CD4-positive, alpha-beta T cell treated with Interleukin-12 subunit alpha and Interleukin-12 subunit beta, for 1 hour (primary cell): Measurements from ENCODE around the gene KRT39.
"Not testable (repeated sequence)": the region's sequence is repeated elsewhere in the genome, so short reads cannot be mapped to it uniquely, and the experiment has no call there.

Experiments used
- DNase-seq: peaks from one replicate; pipeline ENCODE4 v3.0.0-alpha.2; 2020

Gene KRT39

DNA sequence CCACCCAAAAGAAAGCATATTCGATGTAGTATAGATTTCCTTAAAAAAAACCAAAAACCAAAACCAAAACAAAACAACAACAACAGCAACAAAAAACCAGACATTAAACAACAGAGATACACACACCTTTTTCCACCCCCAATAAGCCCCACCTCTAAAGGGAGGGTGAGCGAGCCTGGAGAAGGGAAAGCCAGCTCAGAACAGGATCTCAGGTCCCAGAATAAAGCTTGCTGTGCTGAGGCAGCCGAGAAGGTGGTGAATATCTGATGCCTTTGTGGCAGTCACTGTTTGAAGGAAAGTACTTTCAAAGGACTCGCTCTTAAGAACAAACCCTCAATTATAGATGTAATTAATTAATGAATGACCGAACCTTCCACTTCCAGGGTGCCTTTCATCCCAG is 29.8 kb downstream of the KRT39 start:
- no peak for DNase-seq

DNA sequence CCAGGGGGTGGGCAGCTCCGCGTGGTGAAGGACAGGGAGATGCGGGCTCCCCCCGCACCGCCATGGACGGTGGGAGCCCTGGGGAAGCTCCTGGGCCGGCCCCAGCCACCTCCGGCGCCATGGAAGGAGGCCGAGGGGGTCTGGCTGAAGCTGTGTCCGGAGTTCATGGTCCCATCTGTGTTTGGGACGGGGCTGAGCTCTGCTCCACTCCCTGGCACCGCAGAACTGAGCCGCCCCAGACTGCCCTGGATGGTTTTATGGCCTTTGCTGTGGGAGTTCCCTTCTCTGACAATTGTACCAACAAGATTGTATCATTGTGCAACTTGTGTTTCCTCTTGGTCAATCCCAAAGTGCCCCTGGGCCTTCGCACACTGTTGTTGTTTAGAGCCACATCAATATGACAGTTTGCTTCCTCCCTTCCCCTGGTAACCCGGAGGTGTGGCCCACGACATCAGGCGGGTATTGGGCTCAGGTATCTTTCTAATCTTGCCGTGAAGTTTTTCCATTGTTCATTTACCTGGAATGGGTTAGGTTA is 30.2 kb downstream of the KRT39 start:
- DNase-seq: no peak

DNA sequence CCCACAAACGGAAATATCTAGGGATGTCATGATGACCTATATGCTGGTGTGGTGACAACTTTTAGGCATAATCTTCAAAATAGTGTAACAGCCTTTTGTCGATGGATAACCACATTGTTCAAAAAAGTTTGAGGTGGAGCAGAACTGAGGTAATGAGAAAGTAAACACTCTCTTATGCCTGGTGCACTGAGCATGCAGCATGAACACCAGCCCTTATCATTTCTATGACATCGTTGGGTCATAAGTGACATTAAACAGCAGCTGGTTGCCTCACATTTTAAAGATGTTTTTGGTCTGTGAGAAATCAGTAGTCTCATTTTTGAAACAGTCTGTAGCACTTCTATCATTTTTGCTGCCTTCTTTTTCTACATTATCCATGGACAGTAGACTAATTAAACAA is 31.1 kb downstream of the KRT39 start:
- no peak for DNase-seq

DNA sequence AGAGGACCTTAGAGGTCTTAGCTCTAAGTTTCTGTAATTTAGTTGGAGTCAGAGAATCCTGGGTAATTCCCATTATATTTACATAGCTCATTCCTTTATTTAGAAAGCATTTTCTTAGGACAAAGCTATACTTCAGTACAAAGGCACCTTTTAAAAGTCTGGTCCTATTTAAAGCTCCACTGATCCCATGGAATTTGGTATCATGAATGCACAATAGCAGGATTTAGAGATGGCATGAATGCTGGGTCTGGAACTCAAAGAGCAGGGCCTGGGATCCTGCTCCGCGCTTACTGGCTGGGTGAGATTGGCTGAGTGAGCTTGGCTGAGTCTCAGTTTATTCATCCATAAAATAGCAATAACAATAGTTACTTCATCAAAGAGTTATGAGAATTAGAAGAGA is 34.1 kb downstream of the KRT39 start:
- no peak for DNase-seq

DNA sequence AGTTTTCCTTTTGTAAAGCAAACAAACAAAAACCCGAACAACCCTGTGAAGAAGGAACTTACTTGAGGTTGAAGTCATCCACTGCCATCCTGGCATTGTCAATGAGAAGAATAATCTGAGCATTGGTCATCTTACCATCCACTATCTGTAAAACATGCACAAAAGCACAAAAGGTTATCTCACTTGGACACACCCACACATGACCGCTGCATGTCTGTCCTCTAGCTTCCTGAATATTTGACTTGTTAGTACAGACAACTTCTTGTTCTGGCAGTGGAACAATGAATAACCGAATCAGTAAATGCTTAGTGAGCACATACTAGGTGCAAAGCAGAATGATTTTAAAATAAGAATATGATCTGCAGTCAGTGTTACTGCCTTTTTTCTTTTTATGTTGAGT is 35.4 kb downstream of the KRT39 start:
- no peak for DNase-seq

DNA sequence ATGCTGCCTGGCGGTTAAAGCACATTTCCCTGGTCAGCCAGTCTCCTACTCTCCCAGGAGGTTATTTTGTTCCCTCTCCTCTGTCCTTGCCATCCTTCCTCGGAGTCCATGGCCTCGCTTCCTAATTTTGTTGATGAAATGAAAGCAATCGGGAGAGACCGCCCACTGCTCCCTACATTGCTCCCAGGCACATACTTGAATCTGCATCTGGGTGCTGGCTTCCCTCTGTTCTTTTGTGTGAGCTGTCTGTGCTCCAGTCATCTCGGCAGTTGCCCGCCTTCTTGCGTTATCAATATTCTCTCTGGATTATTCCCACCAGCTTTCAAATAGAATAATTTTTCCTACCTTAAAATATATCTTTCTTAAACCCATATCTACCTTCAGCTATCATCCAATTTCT is 40.4 kb downstream of the KRT39 start:
- no peak for DNase-seq

DNA sequence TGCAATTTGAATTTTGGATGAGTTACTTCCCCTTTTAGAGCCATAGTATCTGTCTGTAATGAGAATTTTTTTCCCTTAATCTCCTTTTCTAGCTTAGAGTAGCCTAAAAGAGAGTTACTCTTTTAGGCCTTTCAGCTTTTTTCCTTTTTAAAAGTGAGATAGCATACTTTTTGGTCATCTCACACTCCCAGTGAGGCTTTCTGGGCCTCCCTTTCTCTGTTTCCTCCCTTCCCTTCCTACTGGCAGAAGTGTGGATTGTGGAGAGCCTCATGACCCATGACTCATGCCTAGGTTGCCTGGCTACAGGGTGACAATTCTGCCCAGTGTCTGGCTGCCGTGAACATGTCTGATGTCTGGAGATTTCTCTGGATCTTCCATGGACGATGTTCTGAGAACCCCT is 44.5 kb downstream of the KRT39 start:
- DNase-seq: no peak

DNA sequence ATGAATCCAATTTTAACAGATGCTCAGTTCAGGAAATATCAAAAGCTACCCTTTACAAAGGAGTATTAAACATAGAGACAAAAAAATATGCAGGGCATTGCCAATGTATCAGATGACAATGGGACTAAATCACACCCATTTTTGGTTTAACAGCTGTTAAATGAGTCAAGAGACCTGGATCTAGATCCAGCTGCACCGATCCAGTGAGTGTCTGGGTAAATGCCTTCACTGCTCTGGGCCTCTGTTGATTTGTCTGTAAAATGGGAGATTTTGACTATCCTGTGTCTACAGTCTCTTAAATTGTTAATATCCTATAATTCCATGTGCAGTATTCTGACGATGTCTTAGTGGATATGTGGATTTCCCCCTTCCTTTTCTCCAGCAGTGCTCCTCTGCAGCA is 45.7 kb downstream of the KRT39 start:
- DNase-seq: no peak

DNA sequence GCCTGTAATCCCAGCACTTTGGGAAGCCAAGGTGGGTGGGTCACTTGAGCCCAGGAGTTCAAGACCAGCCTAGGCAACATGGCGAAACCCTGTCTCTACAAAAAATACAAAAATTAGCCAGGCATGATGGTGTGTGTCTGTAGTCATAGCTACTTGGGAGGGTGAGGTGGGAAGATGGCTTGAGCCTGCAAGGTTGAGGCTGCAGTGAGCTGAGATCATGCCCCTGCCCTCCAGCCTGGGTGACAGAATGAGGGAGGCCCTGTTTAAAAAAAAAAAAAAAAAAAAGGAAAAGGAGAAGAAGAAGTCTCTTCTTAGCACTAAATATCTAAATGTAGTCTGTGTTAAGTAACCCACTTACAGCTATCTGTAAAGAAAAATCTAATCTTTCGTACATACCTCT is 49.6 kb downstream of the KRT39 start:
- not testable (repeated sequence) for DNase-seq

DNA sequence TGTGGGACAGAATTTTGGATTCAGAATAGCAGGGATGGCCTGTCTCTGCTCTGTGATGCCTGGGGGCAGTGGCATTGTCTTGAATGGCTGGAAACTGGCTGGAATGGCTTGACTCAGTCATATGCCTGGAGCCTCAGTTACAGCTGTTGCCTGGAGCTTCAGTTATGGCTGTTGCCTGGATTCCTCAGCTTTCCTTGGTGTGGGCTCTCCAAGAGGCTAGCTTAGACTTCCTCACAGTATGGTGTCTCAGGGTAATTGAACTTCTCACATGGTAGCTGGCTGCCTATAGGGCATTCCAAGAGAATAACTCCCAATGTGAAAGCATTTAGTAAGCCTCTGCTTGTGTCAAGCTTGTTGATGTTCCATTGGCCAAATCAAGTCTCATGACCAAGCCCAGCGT is 50.4 kb downstream of the KRT39 start:
- DNase-seq: no peak

DNA sequence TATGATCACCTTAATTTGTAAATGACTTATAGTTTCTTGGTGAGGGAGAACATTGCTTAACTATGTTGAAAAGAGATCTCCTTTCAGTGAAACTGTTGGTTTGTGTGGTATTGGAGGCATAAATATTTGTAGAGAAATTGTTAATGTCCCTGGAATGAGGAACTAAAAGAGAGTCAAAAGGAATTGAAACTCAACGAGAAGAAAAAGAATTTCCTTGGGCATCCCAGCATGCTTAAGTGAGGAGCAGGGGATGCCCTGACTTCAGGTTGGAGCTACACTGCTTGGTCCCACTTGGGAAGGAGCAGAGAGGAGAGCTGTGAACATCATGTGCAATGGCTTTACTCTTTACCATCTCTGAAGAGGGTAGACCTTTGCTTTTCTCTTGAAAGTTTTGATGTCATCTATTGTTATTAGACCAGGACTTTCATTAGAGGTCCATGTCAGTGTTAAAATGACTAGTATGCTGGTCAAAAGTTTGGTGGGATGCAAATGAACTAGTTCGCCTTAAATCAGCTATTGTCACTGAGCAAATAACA is 51.0 kb downstream of the KRT39 start:
- DNase-seq: no peak

DNA sequence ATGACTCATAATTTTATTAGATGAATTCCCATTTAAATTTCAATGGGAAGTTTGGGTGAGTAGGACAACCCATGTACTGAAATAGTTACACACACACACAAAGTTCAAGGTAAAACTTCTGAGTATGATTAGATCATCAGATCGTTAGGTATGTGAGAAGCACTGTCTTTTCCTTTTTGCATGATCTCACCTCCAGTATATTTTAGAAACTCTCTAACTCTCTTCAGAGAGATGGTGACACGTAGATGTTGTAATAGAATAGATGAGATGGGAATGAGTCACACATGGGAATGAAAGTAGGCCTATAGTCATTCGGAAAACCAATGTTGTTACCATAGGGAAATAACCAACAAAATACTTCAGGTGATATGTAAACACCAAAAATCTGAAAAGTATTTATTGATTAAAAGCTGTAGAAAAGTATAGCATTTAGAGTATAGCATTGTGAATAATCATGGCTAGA is 51.5 kb downstream of the KRT39 start:
- DNase-seq: no peak

DNA sequence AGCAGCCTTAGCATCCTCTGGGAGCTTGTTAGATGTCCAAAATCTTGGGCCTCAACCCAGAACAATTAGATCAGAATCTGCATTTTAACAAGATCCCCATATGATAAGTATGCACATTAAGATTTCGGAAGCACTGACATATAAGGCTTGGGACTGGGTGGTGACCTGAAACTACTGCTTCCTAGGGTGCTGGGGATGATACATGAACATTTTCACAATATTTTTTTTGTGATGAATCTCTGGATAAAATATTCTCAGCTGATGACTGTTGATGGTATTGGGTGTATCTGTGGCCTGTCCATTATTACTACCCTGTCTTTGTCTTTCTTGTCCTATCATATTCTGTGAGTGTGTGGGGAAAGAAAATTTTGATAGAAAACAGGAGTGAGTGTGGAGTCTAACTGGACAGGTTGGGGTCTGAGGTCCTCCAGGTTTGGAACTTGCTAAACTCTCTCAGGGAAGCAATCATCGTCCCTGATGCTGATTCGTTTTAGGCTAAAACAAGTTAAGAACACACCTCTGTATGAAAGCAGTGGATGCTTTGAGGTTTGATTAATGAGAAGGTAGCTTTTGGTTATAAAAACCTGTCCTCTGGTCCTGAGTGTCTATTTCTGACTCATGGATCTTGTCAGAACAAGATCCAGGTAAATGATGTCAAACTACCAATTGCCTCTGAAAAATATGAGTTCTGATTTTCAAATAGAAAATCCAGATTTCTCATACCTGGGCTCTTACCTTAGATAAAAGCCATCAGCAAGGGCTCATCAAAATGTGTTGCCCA is 52.5 kb downstream of the KRT39 start:
- no peak for DNase-seq

DNA sequence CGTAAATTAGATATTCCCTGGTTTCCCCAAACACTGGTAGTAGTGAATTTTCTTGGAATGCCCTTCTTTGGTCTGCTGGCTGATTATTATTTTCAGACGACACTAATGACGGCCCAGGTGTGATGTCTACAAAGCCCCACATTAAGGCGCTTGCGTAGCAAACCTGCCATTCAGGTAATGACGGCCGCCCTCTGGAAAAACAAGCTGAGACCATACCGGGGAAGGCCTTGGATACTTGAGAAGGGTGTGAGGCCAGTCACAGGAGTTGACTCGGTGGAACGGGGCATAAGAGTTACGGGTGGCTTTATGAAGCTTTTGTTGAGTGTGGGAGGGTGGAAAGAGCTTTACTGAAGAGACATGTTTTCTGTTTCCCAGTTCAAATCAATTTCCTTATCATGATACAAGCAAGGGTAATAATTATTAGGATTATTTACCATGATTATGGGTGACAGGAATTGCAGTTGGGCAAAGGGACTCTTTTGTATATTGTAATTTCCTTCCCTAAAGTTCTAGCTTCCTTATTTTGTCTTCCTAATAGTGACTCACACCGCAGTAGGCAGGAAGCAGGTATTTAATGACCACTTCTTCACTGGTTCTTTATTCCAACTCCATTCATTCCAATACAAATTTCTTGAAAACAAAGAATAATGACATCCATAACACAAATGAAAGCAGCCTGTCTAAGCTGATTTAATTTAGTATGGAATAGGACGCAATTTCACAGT is 54.1 kb downstream of the KRT39 start:
- no peak for DNase-seq

DNA sequence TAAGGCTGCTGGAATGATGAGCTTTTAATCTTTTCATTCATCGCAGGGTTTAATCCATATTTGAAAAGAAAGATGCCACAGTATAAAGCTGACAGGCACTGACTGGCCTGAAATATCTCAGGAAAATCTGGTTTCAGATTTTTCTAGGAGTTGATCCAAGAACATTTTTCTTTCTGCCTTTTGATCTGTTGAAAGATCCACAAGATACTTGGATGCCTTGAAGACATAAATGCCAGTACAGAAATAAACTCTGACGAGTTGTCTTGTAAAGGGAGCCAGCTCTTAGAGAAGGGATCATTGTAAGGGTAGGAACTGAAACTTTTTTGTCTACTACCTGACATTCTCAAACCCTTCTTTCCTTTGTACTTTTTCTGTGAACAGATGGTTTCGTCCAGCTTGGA is 56.3 kb downstream of the KRT39 start:
- DNase-seq: no peak

DNA sequence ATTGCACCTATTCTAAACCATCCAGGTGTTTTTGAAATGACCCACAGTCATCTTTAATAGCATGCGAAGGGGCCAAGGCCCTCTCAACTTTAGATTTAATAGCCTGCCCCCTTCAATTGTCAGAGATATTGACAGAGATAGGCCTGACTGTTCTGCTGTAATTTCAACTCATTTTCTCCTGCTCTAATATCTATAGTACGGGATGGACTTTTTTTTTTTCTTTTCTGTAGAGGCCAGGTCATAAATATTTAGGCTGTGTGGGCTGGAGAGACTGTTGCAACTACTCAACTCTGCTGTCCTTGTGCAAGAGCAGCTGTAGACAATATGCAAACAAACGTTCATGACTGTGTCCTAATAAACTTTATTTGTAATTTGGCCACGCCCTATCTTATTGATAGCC is 57.0 kb downstream of the KRT39 start:
- DNase-seq: no peak

DNA sequence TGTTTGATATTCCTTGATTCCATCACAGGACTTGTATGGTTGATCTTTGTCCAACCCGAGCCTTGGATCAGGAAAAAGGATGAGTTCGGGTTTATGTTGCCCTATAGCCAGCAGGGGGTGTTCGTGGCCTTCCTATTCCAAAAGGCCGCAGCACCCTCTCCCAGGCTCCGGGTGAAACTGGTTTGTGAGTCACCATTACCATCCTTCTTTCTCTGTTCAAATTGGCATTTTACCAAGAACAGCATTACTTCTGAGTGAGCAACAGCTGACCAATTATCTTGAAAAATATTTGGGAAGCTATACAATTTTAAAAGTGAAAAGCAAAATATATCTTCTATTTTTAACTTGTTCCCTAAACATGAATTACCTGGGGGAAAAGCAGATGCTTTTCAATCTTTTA is 57.4 kb downstream of the KRT39 start:
- DNase-seq: peak; percentile 76
